Activated naive CD4-positive, alpha-beta T cell treated with anti-CD3 and anti-CD28 coated beads, Interleukin-2, amount 50 U/mL, for 72 hours (primary cell): ENCODE results near the gene SETDB2. TPM values are rescaled to one million over a fixed set of nuclear protein-coding genes. Genes with fewer than 3 reads are reported as not detected.

ENCODE experiments used
- ATAC-seq, 2 donors: fragments of 150-1000 bp; cut with Tn5 transposase; 2 replicates each; pipeline ENCODE4 v1.10.0; 2021; ENCODE audit warnings: mild to moderate bottlenecking in 2 of 2, moderate library complexity in 2 of 2
- DNase-seq, 2 donors: peaks; one replicate each; pipeline ENCODE4 v3.0.0; 2021 to 2022; ENCODE audit warnings: low spot score in 2 of 2
- H3K27ac Mint-ChIP-seq, 2 donors: one replicate each; pipeline ENCODE4 v1.8.0; 2022; ENCODE audit warnings: mild to moderate bottlenecking in 2 of 2, mixed read lengths in 2 of 2
- H3K36me3 Mint-ChIP-seq, 2 donors: one replicate each; pipeline ENCODE4 v1.8.0; 2022; ENCODE audit warnings: mixed read lengths in 2 of 2
- H3K9me3 Mint-ChIP-seq, 2 donors: one replicate each; pipeline ENCODE4 v1.8.0; 2022; ENCODE audit warnings: mixed read lengths in 2 of 2
- total RNA-seq, 2 donors: library from RNA; stranded (reverse); gene quantifications; one replicate each; pipeline ENCODE4 v1.2.3, GENCODE V29; 2022

Gene SETDB2, protein sequence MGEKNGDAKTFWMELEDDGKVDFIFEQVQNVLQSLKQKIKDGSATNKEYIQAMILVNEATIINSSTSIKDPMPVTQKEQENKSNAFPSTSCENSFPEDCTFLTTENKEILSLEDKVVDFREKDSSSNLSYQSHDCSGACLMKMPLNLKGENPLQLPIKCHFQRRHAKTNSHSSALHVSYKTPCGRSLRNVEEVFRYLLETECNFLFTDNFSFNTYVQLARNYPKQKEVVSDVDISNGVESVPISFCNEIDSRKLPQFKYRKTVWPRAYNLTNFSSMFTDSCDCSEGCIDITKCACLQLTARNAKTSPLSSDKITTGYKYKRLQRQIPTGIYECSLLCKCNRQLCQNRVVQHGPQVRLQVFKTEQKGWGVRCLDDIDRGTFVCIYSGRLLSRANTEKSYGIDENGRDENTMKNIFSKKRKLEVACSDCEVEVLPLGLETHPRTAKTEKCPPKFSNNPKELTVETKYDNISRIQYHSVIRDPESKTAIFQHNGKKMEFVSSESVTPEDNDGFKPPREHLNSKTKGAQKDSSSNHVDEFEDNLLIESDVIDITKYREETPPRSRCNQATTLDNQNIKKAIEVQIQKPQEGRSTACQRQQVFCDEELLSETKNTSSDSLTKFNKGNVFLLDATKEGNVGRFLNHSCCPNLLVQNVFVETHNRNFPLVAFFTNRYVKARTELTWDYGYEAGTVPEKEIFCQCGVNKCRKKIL
- 10 to 100 TPM; 16.0 to 22.7 TPM for total RNA-seq

DNA sequence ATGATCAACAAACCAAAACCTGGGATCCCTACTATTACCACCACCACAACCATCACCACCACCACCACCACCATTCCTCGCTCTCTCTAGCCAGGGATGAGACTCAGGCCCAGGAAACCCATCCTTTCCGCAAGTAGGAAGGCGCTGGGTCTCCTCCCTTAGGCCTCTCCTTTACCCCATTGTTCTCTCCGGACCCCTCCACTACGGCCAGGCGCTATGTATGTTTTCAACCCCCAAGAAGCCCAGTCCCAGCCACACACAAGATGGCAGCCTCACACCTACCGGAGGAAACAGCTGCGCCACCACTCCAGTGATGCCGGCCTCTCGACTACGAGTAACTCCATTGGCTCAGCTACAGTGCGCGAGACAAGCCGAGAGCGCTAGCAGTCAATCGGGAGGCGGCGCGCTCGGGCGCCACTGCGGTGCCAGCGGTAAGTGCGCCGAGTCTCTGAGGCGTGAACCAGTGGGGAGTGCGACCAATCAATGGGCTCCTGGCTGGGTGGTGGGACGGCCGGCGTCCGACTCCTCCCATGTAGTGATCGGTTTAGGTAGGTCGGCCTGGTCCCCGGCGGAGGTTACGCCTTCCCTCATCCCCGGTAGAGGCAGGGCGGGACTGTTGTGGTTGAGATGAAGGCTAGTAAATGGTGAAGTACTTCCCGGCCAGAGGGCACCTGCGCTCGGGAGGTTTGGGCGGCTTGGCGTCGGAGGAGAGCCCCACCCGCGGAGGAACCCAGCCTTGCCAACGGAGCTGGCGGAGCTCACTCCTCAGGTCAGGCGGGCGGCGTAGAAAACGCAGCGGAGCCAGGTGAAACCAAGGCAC, at the start of gene SETDB2, which contains the start of gene CAB39L:
Gene SETDB2 (plus strand): TSS at position 571 of the 820 bp plus-strand sequence. CDS start 7,620 bp downstream, outside the sequence.
Gene CAB39L (minus strand): TSS at position 361 of the 820 bp plus-strand sequence. CDS start 61,154 bp downstream, outside the sequence.
- DNase-seq (peak; percentile 96 to 99), ATAC-seq (peak; percentile 94 to 95)
- peak within 1 kb of the TSS; percentile 96 to 99 for H3K27ac Mint-ChIP-seq
- no peaks in the 10 kb centered on the region for H3K9me3 Mint-ChIP-seq
- H3K36me3 Mint-ChIP-seq: peaks cover 25 to 29% of the 10 kb centered on the region in 2 donors

DNA sequence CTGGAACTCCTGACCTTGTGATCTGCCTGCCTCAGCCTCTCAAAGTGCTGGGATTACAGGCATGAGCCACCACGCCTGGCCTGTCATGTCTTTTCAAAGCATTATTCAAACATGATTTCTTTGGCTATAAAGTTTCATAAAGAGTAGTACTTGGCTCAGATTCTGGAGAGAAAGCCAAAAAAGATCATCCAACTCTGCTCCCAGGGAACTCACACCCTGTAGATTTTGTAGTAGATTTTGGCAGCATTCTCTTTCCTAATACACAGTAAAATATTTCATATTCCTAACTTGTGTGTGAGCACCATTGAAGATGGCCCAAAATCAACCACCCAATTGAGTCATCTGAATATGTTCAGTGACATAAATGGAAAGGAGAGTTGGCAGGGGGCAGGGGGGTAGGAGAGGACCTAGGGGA, 48.6 kb upstream of the SETDB2 start:
- Mint-ChIP-seq H3K36me3 (no peaks in the 10 kb centered on the region), H3K9me3 (no peaks in the 10 kb centered on the region), H3K27ac (no peak overlapping the region)
- DNase-seq (no peak), ATAC-seq (no peak)

DNA sequence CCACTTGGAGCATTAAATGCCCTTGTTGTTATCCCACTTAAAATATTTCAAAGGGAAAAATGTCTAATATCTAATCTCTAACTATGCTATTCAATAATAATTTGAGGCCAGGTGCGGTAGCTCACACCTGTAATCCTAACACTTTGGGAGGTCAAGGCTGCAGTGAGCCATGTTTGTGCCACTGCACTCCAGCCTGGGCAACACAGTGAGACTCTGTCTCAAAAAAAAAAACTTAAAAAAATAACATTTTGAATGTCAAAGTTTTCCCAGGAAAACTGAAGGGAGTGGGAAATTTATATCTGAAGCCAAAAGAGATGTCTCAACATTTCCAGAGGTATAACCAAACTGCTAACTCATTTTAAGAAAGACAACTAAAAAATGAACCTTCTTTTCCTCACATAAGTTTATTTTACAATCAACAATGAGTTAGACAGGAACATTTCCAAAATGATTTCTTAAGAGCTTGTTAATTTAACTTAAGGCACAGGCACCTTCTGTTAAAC, 48.1 kb upstream of the SETDB2 start:
- Mint-ChIP-seq H3K9me3 (no peaks in the 10 kb centered on the region), H3K36me3 (no peaks in the 10 kb centered on the region), H3K27ac (no peak overlapping the region)
- ATAC-seq (no peak), DNase-seq (no peak)

DNA sequence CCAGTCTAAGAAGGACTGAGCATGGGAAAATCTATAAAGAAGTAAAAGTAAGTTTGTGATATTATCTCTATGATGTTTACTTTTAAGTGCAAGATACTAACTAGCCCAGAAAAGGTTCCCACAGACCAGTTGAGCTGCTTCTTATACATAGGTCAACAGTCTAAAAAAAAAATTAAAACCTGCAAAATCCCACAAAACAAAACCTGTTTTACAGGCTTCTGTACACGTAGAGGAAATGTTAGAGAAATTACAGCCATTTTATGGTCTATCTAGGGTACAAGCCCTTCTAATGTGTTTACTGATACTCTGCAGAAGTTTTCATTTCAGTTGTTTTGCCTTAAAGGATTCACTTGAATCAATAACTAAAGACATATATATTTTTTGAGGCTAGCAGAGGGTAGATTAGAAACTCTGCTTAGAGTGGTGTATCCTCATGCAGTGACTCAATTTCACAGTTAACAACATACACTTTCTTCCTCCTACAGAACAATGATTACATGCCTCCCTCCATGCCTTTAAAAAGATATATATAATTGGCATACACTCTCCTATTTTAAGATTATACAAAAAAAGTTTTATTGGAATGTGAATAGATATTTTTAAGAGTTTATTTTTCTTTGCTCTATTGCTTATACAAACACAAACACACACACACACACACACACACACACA, 44.1 kb upstream of the SETDB2 start:
- Mint-ChIP-seq H3K36me3 (peaks cover 16% of the 10 kb centered on the region in 2 donors), H3K27ac (no peak overlapping the region), H3K9me3 (peaks cover 12 to 13% of the 10 kb centered on the region in 2 donors)
- ATAC-seq (no peak), DNase-seq (no peak)

DNA sequence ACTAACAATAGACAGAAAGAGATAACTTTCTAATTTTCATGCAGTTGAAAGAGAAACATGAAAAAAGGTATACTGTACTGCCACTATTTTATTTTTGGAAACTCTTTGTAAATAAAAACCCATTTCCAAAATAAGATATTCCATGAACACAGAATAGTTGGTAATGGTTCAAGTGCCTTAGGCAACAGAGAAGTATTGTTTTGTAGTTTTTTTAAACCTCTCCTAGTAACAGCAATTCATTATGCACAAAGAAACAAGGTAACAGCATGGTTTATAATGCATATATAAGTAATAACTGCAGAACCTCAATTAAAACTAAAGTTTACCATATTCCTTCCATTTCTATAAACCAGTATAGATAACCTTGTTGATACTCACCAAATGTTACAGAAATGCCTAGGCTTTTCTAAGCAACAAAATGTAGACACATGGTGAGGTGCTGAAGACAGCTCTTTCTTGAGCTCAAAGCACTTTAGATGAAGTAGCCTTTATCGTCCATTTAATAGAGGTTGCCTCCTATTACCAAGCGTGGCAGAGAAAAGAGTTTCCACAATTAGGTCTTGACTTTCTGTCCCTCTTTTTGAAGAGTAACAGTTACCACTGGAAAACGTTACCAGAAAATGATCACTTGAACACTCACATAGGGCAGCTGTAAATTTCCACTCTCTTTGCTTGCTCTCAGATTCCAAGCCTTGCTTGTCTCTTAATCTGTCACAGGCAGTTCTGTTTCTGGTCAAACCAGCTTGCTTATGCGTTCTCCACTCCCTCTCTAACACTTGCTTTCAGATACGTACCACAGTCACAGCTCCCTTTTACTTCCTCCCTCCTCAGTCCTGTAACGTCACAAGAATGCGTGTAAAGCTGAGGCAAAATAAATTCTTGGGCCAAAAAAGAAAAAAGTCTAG, 43.1 kb upstream of the SETDB2 start:
- no peak overlapping the region for H3K27ac Mint-ChIP-seq
- DNase-seq (no peak), ATAC-seq (no peak)
- H3K36me3 Mint-ChIP-seq: peaks cover 26% of the 10 kb centered on the region in 2 donors
- peaks cover 21 to 23% of the 10 kb centered on the region in 2 donors for H3K9me3 Mint-ChIP-seq

DNA sequence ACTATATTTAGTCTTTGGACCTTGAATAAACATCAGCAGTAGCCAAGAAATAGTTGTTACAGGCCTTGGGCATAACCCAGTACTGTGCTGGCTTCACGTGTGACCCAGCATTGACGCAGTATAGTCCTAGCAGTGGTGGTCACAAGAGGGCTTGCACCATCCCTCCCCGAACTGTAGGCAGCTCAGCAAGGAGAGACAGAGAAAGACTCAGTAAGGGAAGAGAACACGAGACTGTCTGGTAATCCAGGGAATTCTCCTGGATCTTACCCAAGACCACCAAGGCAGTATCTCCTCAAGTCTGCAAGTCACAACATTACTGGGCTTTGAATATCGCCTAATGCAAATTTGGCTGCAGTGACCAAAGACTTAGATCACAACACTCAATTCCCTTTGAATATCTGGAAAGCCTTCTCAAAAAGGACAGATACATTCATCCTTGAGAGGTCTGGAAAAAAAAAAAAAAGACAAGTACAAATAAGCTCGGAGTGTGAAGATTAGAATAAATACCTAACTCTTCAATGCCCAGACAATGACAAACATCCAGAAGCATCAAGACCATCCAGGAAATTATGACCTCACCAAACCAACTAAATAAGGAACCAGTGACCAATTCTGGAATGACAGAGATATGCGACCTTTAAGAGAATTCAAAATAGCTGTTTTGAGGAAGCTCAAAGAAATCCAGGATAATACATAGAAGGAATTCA, 39.9 kb upstream of the SETDB2 start:
- H3K27ac Mint-ChIP-seq: no peak overlapping the region
- H3K9me3 Mint-ChIP-seq: peaks cover 21 to 23% of the 10 kb centered on the region in 2 donors
- no peak for ATAC-seq

DNA sequence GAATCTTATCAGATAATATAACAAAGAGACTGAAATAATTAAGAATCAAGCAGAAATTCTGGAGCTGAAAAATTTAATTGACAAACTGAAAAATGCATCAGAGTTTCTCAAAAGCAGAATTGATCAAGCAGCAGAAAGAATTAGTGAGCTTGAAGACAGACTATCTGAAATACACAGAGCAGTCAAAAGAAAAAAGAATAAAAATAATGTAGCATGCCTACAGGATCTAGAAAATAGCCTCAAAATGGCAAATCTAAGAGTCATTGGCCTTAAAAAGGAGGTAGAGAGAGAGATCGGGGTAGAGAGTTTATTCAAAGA, 39.4 kb upstream of the SETDB2 start:
- peaks cover 26% of the 10 kb centered on the region in 2 donors for H3K36me3 Mint-ChIP-seq

More for the DNA sequence above, 39.9 kb upstream of the SETDB2 start:
- H3K36me3 Mint-ChIP-seq: peaks cover 26% of the 10 kb centered on the region in 2 donors
- DNase-seq: no peak

DNA sequence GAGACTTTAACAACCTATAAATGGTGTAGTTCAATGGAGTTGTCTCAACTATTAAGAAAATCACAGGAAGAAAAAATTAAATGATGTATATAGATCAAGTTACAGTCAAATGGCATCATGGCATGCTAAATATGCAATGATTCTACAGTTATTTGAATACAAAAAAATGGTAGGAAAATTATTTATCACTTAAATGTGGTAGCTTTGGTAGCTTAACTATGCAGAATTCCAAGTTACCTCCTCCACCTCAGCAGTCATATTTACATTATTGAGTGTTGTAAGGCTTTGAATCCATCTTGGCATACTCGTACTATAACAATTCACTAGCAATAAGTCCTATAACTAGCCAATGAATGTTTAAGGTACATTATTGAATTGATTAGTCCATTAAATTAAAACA, 37.0 kb upstream of the SETDB2 start:
- no peak for ATAC-seq
- H3K9me3 Mint-ChIP-seq: peaks cover 21 to 23% of the 10 kb centered on the region in 2 donors
- DNase-seq: no peak
- H3K27ac Mint-ChIP-seq: no peak overlapping the region
- peaks cover 26% of the 10 kb centered on the region in 2 donors for H3K36me3 Mint-ChIP-seq

More for the DNA sequence above, 39.4 kb upstream of the SETDB2 start:
- ATAC-seq (no peak), DNase-seq (no peak)
- Mint-ChIP-seq H3K27ac (no peak overlapping the region), H3K9me3 (peaks cover 21 to 23% of the 10 kb centered on the region in 2 donors)

DNA sequence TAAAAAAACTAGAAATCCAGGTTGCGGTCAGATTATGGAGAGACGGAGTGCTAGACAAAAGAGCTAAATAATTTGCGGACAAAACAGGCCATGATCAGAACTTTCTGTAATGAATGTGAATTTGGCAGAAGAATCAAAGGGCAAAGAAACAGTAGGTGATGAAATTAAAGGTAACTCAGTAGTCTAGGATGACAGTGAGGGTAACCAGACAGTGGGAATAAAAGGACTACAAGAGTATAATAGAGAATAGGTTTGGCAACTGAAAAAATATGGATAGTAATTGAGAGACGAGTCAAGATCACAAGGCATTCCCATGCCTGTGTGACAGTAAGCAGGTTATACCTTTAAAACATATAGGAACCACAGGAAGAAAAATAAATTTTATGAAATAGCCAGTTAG, 36.1 kb upstream of the SETDB2 start:
- peaks cover 26% of the 10 kb centered on the region in 2 donors for H3K36me3 Mint-ChIP-seq
- H3K27ac Mint-ChIP-seq: no peak overlapping the region
- peaks cover 21 to 23% of the 10 kb centered on the region in 2 donors for H3K9me3 Mint-ChIP-seq
- ATAC-seq (no peak), DNase-seq (no peak)

DNA sequence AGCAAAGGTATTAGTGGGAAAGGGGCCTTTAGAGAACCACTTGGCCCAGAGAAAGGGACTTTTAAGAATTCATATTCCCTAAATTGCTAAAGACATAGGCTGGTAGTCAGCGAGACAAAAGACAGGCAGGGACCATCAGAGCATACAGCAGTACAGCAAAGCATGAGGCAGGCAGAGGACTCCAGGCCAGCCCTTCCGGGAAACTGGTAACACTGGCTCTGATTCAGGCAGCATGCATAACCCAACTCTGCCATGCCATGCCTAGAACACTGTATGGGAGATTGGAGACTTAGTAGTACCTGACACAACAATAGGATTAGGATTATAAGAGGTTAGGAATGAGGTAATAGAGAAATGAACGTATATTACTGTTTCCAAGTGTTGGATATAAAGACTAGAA, 35.1 kb upstream of the SETDB2 start:
- Mint-ChIP-seq H3K36me3 (peaks cover 20% of the 10 kb centered on the region in 2 donors), H3K9me3 (peaks cover 15 to 20% of the 10 kb centered on the region in 2 donors), H3K27ac (no peak overlapping the region)
- ATAC-seq: no peak
- no peak for DNase-seq

DNA sequence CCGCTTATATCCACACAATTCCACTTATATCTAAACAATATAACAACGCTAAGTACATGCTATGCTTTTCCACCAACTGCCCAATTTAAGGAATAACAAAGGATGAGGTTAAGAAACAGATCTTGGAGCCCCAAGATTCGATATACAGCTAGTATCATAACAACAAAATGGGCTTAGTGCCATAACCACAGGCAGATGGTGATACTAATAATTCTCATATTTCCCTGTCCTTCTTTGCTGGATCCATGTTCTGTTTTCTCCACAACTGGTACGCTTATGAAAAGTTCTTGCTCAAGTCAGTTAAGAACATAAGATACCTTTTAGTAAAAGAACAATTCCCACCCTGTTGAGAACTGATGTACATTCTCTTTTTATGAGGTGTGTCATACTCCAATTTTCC, 34.1 kb upstream of the SETDB2 start:
- no peak for ATAC-seq
- H3K27ac Mint-ChIP-seq: no peak overlapping the region
- peaks cover 7 to 10% of the 10 kb centered on the region in 2 donors for H3K9me3 Mint-ChIP-seq
- no peak for DNase-seq
- peaks cover 10% of the 10 kb centered on the region in 2 donors for H3K36me3 Mint-ChIP-seq

DNA sequence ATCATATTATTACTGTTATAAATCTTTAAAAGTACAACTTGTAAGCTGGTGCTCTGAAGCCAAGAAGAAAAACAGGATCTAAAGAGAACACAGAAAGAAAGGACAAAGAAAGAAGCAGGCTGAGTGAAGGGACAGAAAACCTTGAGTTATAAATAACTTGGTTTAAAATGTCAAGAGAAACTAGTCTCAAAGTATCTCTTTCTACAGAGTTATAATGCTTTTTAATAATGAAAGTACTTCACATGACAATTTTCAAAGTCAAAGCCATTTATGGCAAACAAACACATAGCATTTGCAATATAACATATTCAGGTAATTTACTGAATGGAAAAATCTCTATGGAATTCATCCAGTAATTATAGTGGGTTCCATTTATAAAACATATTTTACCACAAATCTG, 33.6 kb upstream of the SETDB2 start:
- Mint-ChIP-seq H3K9me3 (peaks cover 5% of the 10 kb centered on the region in 2 donors), H3K36me3 (peaks cover 5% of the 10 kb centered on the region in 2 donors), H3K27ac (no peak overlapping the region)
- ATAC-seq: no peak
- no peak for DNase-seq

DNA sequence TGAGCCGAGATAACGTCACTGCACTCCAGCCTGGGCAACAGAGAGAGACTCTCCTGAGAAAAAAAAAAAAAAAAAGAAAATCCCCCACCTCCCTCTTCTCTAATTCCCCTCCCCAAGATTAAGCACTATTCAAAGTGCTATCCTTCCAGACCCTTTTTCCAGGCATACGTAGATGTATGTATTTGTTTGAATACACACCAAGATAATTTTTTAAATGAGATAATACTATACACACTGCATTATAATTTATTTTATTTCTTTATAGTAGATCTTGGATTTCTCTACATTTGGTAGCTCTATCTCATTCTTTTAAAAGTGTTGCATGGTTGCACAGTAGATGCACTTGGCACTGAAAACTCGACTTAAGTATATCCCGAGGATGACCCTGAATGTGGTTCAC, 32.7 kb upstream of the SETDB2 start:
- ATAC-seq (no peak), DNase-seq (no peak)

DNA sequence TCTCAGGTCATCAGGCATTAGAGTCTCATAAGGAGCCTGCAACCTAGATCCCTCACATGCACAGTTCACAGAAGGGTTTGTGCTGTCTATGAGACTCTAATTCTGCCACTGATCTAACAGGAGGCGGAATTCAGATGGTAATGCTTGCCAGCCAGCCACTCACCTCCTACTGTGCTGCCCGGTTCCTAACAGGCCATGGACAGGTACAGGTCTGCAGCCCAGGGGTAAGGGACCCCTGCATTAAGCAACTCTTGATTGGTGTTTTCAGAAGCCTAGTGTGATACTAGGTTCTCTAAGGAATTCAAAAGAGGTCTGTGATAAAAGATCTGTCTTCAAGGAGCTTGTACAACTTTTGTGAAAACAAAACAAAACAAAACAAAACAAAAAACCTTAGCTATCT, 31.3 kb upstream of the SETDB2 start:
- Mint-ChIP-seq H3K27ac (no peak overlapping the region), H3K9me3 (no peaks in the 10 kb centered on the region), H3K36me3 (no peaks in the 10 kb centered on the region)
- no peak for DNase-seq
- ATAC-seq: no peak

More for the DNA sequence above, 32.7 kb upstream of the SETDB2 start:
- Mint-ChIP-seq H3K36me3 (no peaks in the 10 kb centered on the region), H3K27ac (no peak overlapping the region), H3K9me3 (no peaks in the 10 kb centered on the region)

DNA sequence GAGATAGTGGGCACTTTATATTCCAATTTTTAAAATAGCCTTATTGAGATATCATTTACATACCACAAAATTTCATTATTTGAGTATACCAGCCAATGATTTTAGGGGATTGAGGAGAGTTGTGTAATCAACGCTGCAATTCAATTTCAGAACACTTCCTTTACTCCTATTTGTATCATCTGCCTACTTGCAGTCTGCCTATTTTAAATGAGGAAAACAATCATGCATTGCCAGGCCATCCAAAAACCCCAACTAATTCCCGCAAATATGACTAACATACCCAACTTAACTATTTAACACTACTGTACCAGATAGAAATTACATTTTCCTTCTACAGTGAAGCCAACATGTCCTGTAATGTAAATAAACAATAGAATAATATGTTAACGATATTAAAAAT, 26.9 kb upstream of the SETDB2 start:
- H3K36me3 Mint-ChIP-seq: no peaks in the 10 kb centered on the region

More for the DNA sequence above, 26.9 kb upstream of the SETDB2 start:
- ATAC-seq: no peak
- Mint-ChIP-seq H3K9me3 (no peaks in the 10 kb centered on the region), H3K27ac (no peak overlapping the region)
- DNase-seq: no peak
